HuH-7.5 (cell line): ENCODE data around the gene PPP2R3B.
"Not testable (repeated sequence)": the region's sequence is repeated elsewhere in the genome, so short reads cannot be mapped to it uniquely, and the experiment has no call there.

Source experiments
- DNase-seq: peaks from one replicate; pipeline ENCODE4 v3.0.0; 2011; ENCODE audit warnings: low spot score

Gene PPP2R3B

GRCh38 chrX:318739-319578, 67.7 kb downstream of the PPP2R3B start, which contains the start of gene GTPBP6:
GTPBP6 (minus strand) TSS chrX:318796; CDS start chrX:318787, 9 bp downstream.
- DNase-seq, result peak; percentile 81

DNA sequence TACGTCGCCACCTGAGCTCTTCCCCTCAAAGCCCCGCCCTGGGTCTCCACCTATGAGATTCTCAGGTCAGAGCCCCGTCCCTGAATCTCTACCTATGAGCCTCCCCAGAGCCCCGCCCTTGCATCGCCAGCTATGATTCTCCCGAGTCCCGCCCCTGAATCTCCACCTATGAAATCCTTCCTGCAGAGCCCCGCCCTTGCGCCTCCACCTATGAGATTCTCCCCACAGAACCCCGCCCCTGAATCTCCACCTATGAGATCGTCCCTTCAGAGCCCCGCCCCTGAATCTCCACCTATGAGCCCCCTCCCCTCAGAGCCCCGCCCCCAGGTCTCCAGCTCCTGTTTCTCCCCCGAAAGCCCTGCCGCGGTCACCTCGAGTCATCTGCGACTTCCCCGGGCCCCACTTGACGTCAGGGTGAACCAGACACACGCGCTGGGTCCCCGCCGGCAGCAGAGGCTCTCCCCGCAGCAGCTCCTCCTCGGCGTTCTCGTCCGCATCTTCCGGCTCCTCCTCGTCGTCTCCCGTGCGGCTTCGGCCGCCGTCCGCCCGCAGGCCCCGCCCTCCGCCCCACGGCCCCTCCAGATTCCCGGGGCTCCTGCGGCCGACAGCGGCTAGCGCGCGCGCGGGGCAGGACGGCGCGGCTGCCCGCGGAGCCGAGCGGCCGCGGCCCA, 68.5 kb downstream of the PPP2R3B start:
- DNase-seq, result peak; percentile 79

DNA sequence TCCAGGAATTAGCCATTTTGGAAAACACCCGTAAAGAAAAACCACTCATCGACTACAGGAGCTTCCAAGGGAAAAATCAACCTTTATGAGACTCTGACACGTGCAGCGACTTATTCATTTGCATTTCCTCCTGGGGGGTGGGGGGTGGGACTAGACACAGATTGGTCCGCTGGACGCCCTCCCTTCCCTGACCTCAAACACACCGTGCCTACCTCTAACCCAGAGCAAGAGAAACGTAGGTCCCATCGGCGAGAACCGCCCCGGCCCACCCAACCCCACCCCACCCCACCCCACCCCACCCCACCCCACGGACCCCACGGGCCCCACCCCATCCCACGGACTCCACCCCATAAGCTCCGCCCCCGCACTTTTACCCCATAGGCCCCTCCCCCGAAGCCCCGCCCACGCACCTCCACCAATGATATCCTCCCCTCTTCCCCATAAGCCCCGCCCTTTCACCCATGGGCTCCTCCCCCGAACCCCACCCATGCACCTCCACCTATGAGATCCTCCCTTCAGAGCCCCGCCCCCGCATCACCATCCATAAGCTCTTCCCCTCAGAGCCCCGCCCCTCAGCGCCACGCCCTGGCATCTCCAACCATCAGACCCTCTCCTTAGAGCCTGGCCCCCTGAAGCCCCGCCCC, 69.2 kb downstream of the PPP2R3B start:
- DNase-seq, result no peak

DNA sequence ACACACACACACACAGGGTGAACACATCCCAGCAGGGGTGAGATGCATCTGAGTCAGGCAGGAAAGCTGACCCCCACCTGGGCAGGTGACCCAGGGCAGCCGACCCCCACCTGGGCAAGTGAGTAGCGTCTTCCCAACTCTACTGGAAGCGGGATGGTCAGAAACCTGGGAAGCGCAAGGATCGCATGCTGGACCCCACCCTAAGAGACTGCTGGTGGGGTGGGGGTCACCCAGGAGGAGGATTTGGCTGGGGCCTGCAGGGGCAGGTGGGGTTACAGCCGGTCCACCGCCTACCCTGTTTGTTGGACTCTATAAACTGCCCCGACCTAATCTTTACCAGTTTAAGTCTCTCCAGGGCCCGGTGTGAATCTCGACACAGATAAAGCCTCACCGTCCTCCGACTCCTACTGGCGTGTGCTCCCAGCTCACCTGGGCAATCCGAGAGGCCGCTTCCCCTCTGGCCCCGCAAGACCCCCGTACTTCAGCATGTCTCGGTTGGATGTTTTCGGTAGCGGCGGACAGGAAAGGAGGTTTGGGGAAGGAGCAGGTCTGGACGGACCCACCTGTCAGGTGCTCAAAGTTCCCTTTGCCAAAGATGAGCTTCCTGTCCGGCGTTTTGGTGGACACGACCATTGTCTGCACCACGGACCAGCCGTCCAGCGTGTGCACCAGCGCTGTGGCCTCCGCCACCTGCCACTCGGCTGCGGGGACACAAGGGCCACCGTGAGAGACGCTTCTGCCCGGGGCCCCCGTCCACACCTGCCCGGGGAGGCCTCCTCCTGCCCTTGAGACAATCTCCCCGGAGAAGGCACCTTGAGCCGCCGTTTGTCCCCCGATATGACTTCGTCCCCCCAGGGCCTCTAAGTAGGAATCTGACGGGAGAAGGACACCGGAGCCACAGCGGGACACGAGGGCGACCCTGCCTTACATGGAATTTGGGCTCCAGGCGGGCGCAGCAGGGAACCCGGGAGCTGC, 70.1 kb downstream of the PPP2R3B start:
- DNase-seq, result no peak

DNA sequence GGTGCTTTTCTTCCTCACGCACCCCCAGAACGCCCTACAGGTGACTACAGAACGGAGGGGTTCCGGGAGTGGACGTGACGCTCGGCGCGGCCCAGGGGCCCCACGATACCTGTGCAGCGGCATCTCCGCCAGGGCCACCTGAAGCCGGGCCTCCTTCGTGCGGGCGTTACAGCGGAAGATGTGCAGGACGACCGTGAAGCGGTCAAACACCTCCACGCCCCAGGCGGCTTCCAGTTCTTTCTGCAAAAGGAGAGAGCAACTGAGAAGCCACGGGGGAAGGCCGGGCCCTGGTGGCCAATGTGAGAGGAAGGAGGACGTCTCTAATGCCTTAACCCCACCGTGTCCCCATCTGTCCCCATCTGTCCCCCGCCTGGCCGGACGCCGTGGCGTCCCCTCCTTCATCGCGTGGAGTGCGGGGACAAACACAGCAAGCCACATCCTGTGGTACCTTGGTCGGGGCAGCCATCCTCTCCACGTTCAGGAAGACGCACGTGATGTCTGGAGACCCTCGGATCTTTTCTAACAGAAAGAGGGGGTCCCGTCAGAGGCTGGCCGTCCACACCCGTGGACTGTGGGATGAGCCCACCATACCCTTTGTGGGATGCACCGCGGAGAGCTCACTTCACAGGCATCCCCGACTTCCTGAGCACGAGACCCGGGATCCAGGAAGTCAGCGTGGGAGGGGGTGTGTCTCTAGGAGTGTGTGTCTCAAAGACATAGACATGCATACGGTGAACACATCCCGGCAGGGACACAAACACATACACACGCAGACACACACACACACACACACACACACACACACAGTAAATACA, 71.7 kb downstream of the PPP2R3B start:
- no peak for DNase-seq

DNA sequence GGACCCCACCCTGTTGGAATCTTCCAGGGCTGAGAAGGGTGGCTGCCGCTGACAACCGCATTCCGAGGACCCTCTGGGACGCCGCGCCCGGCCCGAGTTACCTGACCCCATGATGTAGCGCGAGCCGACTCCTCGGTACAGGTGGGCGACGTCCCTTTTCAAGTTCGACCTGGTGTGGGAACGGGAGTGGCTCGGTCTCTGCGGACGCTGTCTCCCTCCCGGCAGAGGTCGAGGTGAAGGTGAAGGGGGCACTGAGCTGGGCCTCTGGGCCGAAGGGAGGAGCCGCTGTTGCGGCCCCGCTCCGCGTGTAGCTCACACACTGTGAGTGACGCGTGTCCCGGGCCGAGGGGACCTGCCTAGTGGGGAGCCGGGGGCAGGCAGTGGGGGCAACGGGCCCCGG, 72.7 kb downstream of the PPP2R3B start:
- DNase-seq, result no peak

DNA sequence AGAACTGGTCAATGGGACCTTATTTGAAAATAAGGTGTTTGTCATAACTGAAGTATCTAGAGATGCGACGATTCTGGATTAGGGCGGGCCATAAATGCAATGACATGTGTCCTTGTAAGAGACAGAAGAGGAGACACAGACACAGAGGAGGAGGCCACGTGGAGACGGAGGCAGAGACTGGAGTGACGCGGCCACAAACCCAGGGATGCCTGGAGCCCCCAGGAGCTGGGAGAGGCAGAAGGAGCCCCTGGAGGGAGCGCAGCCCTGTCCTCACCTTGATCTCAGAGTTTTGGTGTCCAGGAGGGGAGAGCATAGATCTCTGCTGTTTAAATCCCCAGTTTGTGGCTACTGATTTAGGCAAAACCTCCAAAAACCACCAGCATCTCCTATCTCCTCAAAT, 73.2 kb downstream of the PPP2R3B start:
- no peak for DNase-seq

GRCh38 chrX:312621-313331, 73.9 kb downstream of the PPP2R3B start:
- no peak for DNase-seq

- DNase-seq, result no peak
Observed at GRCh38 chrX:311156-312129, 75.3 kb downstream of the PPP2R3B start.

- DNase-seq, result no peak
Observed at GRCh38 chrX:310621-311155, 76.0 kb downstream of the PPP2R3B start.

- no peak for DNase-seq
Observed at GRCh38 chrX:308821-309520, 77.7 kb downstream of the PPP2R3B start.

GRCh38 chrX:307261-308111, 79.2 kb downstream of the PPP2R3B start:
- no peak for DNase-seq

DNA sequence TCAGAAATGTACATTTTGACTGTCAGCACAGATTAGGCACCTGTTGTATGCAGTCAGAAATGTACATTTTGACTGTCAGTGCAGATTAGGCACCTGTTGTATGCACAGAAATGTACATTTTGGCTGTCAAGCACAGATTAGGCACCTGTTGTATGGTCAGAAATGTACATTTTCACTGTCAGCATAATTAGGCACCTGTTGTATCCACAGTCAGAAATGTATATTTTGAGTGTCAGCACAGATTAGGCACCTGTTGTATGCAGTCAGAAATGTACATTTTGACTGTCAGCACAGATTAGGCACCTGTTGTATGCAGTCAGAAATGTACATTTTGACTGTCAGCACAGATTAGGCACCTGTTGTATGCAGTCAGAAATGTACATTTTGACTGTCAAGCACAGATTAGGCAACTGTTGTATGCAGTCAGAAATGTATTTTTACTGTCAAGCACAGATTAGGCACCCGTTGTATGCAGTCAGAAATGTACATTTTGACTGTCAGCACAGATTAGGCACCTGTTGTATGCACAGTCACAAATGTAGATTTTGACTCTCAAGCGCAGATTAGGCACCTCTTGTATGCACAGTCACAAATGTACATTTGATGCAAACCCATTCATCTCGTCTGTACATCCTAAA, 80.0 kb downstream of the PPP2R3B start:
- DNase-seq, result not testable (repeated sequence)

- not testable (repeated sequence) for DNase-seq
Observed at GRCh38 chrX:305781-306613, 80.7 kb downstream of the PPP2R3B start.

DNA sequence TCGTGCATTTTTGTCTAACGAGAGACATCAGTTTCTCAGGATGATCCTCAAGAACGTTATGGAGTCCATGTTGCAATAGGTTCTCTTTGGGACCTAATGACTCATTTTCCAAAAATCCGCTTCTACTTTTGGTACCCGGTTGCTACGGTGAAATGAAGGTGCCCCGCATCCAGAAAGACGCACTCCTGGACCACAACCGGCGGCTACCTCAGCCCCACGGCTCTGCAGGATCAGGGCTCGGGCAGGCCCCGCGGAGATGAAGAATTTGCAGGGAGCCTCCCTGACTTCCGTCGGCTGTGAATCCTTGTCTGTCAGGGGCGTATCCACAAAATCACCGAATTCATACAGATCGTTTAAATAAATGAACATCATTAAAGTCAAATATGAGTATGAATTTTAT, 83.7 kb downstream of the PPP2R3B start:
- DNase-seq, result no peak

DNA sequence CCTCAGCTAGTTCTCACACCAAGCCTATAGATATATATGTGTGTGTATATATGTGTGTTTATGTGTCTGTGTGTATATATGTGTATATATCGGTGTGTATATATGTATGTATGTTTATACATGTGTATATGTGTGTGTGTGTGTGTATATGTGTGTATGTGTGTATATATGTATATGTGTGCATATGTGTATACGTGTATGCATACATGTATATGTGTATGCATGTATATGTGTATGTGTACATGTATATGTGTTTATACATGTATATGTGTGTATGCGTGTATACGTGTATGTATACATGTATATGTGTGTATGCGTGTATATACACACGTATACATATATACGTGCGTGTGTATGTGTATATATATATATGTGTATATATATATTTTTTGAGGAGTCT, 86.4 kb downstream of the PPP2R3B start:
- no peak for DNase-seq
